Panc1 (cell line): Measurements from ENCODE around the gene MAP3K4. TPM values are rescaled to one million over a fixed set of nuclear protein-coding genes. Genes with fewer than 3 reads are reported as not detected.

Experiments used
- ATAC-seq: fragments of 200-7000 bp; cut with Tn5 transposase; 2 replicates; pipeline ENCODE4 v1.9.1; 2020; ENCODE audit warnings: mild to moderate bottlenecking, moderate library complexity
- BruUV-seq: library from RNA; stranded (reverse); fragments of 400-500 nt; replicated peaks from 2 replicates; lab custom pipeline; 2021; lab: Mats Ljungman, UMichigan
- CTCF ChIA-PET: fragments of 300-600 bp; sonication (Branson Sonifier 250); formaldehyde crosslinking; loops from one replicate; lab custom pipeline; 2022; ENCODE audit warnings: antibody characterized with exemption; lab: Charles Lee
- POLR2A ChIA-PET: fragments of 300-600 bp; sonication (Branson Sonifier 250); formaldehyde crosslinking; loops from one replicate; lab custom pipeline; 2022; ENCODE audit warnings: antibody characterized with exemption; lab: Charles Lee
- DNase-seq: peaks from one replicate; pipeline ENCODE4 v3.0.0-alpha.2; 2010; ENCODE audit warnings: low read depth, low spot score
- H3K27ac ChIP-seq: 2 replicates; pipeline ENCODE4 v1.5.1; 2011; ENCODE audit warnings: mild to moderate bottlenecking, low read length, inconsistent platforms
- H3K27me3 ChIP-seq: fragments of 200-500 bp; sonication (Bioruptor generic); 2 replicates; pipeline ENCODE4 v1.6.0; 2014; ENCODE audit warnings: low read length, inconsistent platforms; ENCODE audit not compliant: control insufficient read depth, insufficient read depth
- H3K36me3 ChIP-seq: fragments of 200-500 bp; sonication (Bioruptor generic); 2 replicates; pipeline ENCODE4 v1.5.1; 2014; ENCODE audit warnings: inconsistent platforms, mild to moderate bottlenecking, low read length, moderate library complexity; ENCODE audit not compliant: control insufficient read depth, insufficient read depth
- H3K4me1 ChIP-seq: 2 replicates; pipeline ENCODE4 v1.5.1; 2011; ENCODE audit warnings: inconsistent platforms, mild to moderate bottlenecking, low read length, moderate library complexity; ENCODE audit not compliant: control insufficient read depth, insufficient read depth
- H3K4me3 ChIP-seq, 2 experiments: 2 replicates each; pipeline ENCODE4 v1.5.1; 2011 to 2012; ENCODE audit warnings: low read depth in 2 of 2, low read length in 2 of 2, mild to moderate bottlenecking in 2 of 2, inconsistent platforms in 1 of 2, moderate library complexity in 1 of 2
- H3K9me3 ChIP-seq: fragments of 200-500 bp; sonication (Bioruptor generic); 2 replicates; pipeline ENCODE4 v1.5.1; 2014; ENCODE audit warnings: low read depth, mild to moderate bottlenecking, inconsistent platforms, low read length, moderate library complexity; ENCODE audit not compliant: control insufficient read depth, insufficient read depth
- CTCF ChIP-seq: fragments of 450-650 bp; IDR thresholded peaks from 2 replicates; pipeline ENCODE4 v1.5.1; 2017; ENCODE audit warnings: mild to moderate bottlenecking
- POLR2AphosphoS5 ChIP-seq: IDR thresholded peaks from 2 replicates; pipeline ENCODE4 v1.6.1; 2012; ENCODE audit warnings: mild to moderate bottlenecking, low read depth, low read length, moderate library complexity
- REST ChIP-seq, 2 experiments: IDR thresholded peaks; 2 replicates each; pipeline ENCODE4 v1.6.1; 2011 to 2012; ENCODE audit warnings: low read depth in 2 of 2, control low read depth in 1 of 2, low read length in 1 of 2, mild to moderate bottlenecking in 1 of 2, moderate library complexity in 1 of 2; ENCODE audit not compliant: insufficient read depth in 1 of 2
- SIN3A ChIP-seq: IDR thresholded peaks from 2 replicates; pipeline ENCODE4 v1.6.1; 2012; ENCODE audit warnings: low read depth, mild to moderate bottlenecking, low read length, moderate library complexity, borderline replicate concordance; ENCODE audit not compliant: insufficient read depth
- TCF7L2 ChIP-seq: IDR thresholded peaks from 2 replicates; pipeline ENCODE4 v1.6.1; 2011; ENCODE audit warnings: mild to moderate bottlenecking, low read depth, low read length, inconsistent platforms
- in situ Hi-C: cut with HindIII; loops from 2 replicates; pipeline ENCODE4 v1.10.0; 2016; ENCODE audit warnings: low sequenced_read_pairs, low pct_unique_long_range_greater_than_20kb
- intact Hi-C: fragments of 100-400 bp; cut with micrococcal nuclease; formaldehyde crosslinking; loops from one replicate; pipeline ENCODE4 v1.10.0; 2022; ENCODE audit not compliant: unreplicated experiment
- total RNA-seq: library from RNA; stranded (reverse); gene quantifications from one replicate; pipeline ENCODE4 v1.2.1, GENCODE V29; 2021; ENCODE audit not compliant: unreplicated experiment

The MAP3K4 gene
- total RNA-seq, 1 experiment from 2014 or later: 49.3 TPM

- no TSS peak for BruUV-seq
- ATAC-seq: no peak
- ChIA-PET POLR2A (no interaction called here), CTCF (no interaction called here)
- H3K9me3 ChIP-seq: no peaks in the 10 kb centered on the region
- H3K27me3 ChIP-seq: no peaks in the 10 kb centered on the region
- no peaks in the 10 kb centered on the region for H3K36me3 ChIP-seq
- TF ChIP-seq SIN3A (no peak), CTCF (no peak), TCF7L2 (no peak), REST (IDR thresholded peaks at IDR 0.05; ENCODE audit: insufficient read depth in 1 of 2, low read depth in 2 of 2, low read length in 1 of 2) (no peak), POLR2AphosphoS5 (no peak)
- no peaks in the 10 kb centered on the region for H3K4me1 ChIP-seq
- H3K4me3 ChIP-seq: no peak overlapping the region
- H3K27ac ChIP-seq: no peak overlapping the region
- no peak for DNase-seq
- in situ Hi-C loops (no loop called here), intact Hi-C loops (no loop called here)
Observed at GRCh38 chr6:160962835-160963623, 28.5 kb upstream of the MAP3K4 start.

- Histone ChIP-seq H3K27me3 (no peaks in the 10 kb centered on the region), H3K27ac (no peak overlapping the region), H3K4me1 (no peaks in the 10 kb centered on the region), H3K36me3 (no peaks in the 10 kb centered on the region), H3K4me3 (no peak overlapping the region), H3K9me3 (no peaks in the 10 kb centered on the region)
- TF ChIP-seq TCF7L2 (no peak), SIN3A (no peak), CTCF (no peak), REST (IDR thresholded peaks at IDR 0.05; ENCODE audit: insufficient read depth in 1 of 2, low read depth in 2 of 2, low read length in 1 of 2) (no peak), POLR2AphosphoS5 (no peak)
- intact Hi-C loops (no loop called here), in situ Hi-C loops (no loop called here)
- POLR2A ChIA-PET: interaction anchor here (0.7 kb wide), 1 partner anchor 310 kb away, joined by 4 read pairs; the partner anchor contains the start of gene AGPAT4
- BruUV-seq: no TSS peak
- DNase-seq (no peak), ATAC-seq (no peak)
- CTCF ChIA-PET: no interaction called here
Observed at GRCh38 chr6:160963651-160964050, 27.9 kb upstream of the MAP3K4 start.
